ENCODE data around the gene SENP3. TPM values are rescaled to one million over a fixed set of nuclear protein-coding genes. Genes with fewer than 3 reads are reported as not detected.

SENP3 gene
- total and polyA plus RNA-seq, 4 donors: 4.9 to 29.2 (median 19.7) TPM

DNA sequence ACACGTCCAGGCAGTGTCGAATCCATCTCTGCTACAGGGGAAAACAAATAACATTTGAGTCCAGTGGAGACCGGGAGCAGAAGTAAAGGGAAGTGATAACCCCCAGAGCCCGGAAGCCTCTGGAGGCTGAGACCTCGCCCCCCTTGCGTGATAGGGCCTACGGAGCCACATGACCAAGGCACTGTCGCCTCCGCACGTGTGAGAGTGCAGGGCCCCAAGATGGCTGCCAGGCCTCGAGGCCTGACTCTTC lies 10.5 kb downstream of the SENP3 start:
- peaks cover 7 to 37% (median 31%) of the 10 kb centered on the region in 4 donors for H3K4me1 ChIP-seq (ENCODE audit: control insufficient read depth in 4 of 4, insufficient read depth in 4 of 4, low read length in 3 of 4)
- peak overlapping the region; percentile 37 to 79 (median 39) for H3K4me3 ChIP-seq (ENCODE audit: low read depth in 1 of 3, low read length in 3 of 3)
- no peaks in the 10 kb centered on the region for H3K27me3 ChIP-seq (ENCODE audit: control insufficient read depth in 4 of 4, insufficient read depth in 4 of 4, low read length in 3 of 4)
- TF ChIP-seq RXRA (IDR thresholded peaks at IDR 0.05) (peak in 1 of 2 donors; percentile 36), REST (IDR thresholded peaks at IDR 0.05) (no peak), RAD21 (IDR thresholded peaks at IDR 0.05) (peak; percentile 24 to 29), NR2F2 (IDR thresholded peaks at IDR 0.05) (peak; percentile 60), HNF4A (conservative IDR thresholded peaks at IDR 0.05) (no peak), JUND (IDR thresholded peaks at IDR 0.05) (no peak), HNF4G (IDR thresholded peaks at IDR 0.05) (no peak), CTCF (IDR thresholded peaks at IDR 0.05; ENCODE audit: low read depth, low read length, missing input control) (no peak), YY1 (IDR thresholded peaks at IDR 0.05) (peak; percentile 100), FOXA1 (IDR thresholded peaks at IDR 0.05) (no peak), EGR1 (IDR thresholded peaks at IDR 0.05; ENCODE audit: low read depth in 2 of 2) (no peak), TAF1 (conservative IDR thresholded peaks at IDR 0.05) (no peak), FOXA2 (IDR thresholded peaks at IDR 0.05) (no peak), GABPA (IDR thresholded peaks at IDR 0.05 in 1 of 2, conservative IDR thresholded peaks at IDR 0.05 in 1 of 2) (peak in 1 of 2 donors; percentile 97), SP1 (IDR thresholded peaks at IDR 0.05) (no peak)
- TF ChIP-seq, protein P1, sequence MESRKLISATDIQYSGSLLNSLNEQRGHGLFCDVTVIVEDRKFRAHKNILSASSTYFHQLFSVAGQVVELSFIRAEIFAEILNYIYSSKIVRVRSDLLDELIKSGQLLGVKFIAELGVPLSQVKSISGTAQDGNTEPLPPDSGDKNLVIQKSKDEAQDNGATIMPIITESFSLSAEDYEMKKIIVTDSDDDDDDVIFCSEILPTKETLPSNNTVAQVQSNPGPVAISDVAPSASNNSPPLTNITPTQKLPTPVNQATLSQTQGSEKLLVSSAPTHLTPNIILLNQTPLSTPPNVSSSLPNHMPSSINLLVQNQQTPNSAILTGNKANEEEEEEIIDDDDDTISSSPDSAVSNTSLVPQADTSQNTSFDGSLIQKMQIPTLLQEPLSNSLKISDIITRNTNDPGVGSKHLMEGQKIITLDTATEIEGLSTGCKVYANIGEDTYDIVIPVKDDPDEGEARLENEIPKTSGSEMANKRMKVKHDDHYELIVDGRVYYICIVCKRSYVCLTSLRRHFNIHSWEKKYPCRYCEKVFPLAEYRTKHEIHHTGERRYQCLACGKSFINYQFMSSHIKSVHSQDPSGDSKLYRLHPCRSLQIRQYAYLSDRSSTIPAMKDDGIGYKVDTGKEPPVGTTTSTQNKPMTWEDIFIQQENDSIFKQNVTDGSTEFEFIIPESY (IDR thresholded peaks at IDR 0.05): peak; percentile 74
- TF ChIP-seq, protein P2, sequence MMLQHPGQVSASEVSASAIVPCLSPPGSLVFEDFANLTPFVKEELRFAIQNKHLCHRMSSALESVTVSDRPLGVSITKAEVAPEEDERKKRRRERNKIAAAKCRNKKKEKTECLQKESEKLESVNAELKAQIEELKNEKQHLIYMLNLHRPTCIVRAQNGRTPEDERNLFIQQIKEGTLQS (IDR thresholded peaks at IDR 0.05): no peak
- TF ChIP-seq, protein P3, sequence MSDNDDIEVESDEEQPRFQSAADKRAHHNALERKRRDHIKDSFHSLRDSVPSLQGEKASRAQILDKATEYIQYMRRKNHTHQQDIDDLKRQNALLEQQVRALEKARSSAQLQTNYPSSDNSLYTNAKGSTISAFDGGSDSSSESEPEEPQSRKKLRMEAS (IDR thresholded peaks at IDR 0.05): peak; percentile 99
- no peak for DNase-seq (ENCODE audit: low spot score)
- peak overlapping the region in 1 of 2 donors; percentile 79 for H3K9ac ChIP-seq (ENCODE audit: low read depth in 1 of 2, low read length in 2 of 2)
- H3K36me3 ChIP-seq (ENCODE audit: control insufficient read depth in 4 of 4, insufficient read depth in 3 of 4, low read depth in 1 of 4, low read length in 3 of 4): peaks cover 13 to 53% (median 34%) of the 10 kb centered on the region in 4 donors
- peak overlapping the region; percentile 34 to 77 for H3K27ac ChIP-seq (ENCODE audit: low read depth in 1 of 2, low read length in 2 of 2)
- H3K9me3 ChIP-seq (ENCODE audit: control insufficient read depth in 4 of 4, low read length in 3 of 4): no peaks in the 10 kb centered on the region
- WGBS: under 1% methylated on average over 11 of the region's 11 CpGs

All from liver (tissue), 9 donors.